Measurements from ENCODE around the gene FOXN4. TPM values are rescaled to one million over a fixed set of nuclear protein-coding genes. Genes with fewer than 3 reads are reported as not detected.

Gene FOXN4
- total RNA-seq, 1 donor from 2014 or later = not detected

DNA sequence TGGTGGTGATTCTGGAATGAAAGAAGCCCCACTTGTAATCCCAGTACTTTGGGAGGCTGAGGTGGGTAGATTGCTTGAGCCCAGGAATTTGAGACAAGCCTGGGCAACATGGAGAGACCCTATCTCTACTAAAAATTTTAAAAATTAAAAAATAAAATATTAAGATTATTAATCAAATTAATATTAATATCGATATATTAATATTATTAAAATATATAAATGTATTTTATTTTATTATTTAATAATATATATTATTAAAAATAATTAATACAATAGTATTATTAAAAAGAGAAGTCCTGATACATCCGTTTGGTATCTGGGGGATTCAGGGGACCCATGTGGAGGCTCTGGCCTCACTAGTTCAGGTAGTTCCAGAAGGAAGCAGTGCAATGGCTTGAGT, 68.7 kb downstream of the FOXN4 start:
- Histone ChIP-seq H3K27me3 (no peaks in the 10 kb centered on the region), H3K27ac (no peak overlapping the region), H3K4me3 (no peak overlapping the region), H3K36me3 (peaks cover 49 to 95% of the 10 kb centered on the region in 2 donors), H3K4me1 (no peaks in the 10 kb centered on the region), H3K9me3 (no peaks in the 10 kb centered on the region)
- intact Hi-C loops (cut with DNase I) = no loop called here
- TF ChIP-seq CTCF (IDR thresholded peaks at IDR 0.05) = no peak
- no peak for DNase-seq (ENCODE audit: low spot score in 2 of 2)

GRCh38 chr12:109239691-109240090, 69.4 kb downstream of the FOXN4 start:
- H3K9me3 ChIP-seq = no peaks in the 10 kb centered on the region
- no peak overlapping the region for H3K27ac ChIP-seq
- no peak overlapping the region for H3K4me3 ChIP-seq
- intact Hi-C loops (cut with DNase I) = no loop called here
- no peaks in the 10 kb centered on the region for H3K27me3 ChIP-seq
- H3K4me1 ChIP-seq = no peaks in the 10 kb centered on the region
- H3K36me3 ChIP-seq = peaks cover 46 to 95% of the 10 kb centered on the region in 2 donors
- no peak for DNase-seq (ENCODE audit: low spot score in 2 of 2)
- TF ChIP-seq CTCF (IDR thresholded peaks at IDR 0.05) = no peak

DNA sequence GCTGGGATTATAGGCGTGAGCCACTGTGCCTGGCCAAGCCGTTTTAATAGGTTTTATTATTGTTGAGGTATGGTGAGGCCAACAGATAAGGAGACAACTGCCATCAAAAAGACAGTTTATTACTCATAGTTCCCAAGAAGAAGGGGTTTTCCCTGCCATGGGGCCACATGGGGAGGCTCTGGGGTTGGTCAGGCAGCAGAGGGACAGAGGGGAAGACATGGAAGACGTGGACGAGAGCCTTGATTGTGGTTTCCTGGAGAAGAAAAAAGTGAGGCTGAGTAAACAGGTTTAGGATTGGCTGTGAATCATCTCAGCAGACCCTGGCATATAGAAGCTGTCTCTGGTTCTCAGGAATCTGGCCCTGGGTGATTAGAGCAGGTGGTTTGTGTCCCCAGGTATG, 69.9 kb downstream of the FOXN4 start:
- no peaks in the 10 kb centered on the region for H3K4me1 ChIP-seq
- TF ChIP-seq CTCF (IDR thresholded peaks at IDR 0.05) = no peak
- H3K27ac ChIP-seq = no peak overlapping the region
- no peak overlapping the region for H3K4me3 ChIP-seq
- H3K27me3 ChIP-seq = no peaks in the 10 kb centered on the region
- H3K9me3 ChIP-seq = no peaks in the 10 kb centered on the region
- intact Hi-C loops (cut with DNase I) = no loop called here
- no peak for DNase-seq (ENCODE audit: low spot score in 2 of 2)
- H3K36me3 ChIP-seq = peaks cover 42 to 94% of the 10 kb centered on the region in 2 donors

- Histone ChIP-seq H3K9me3 (no peaks in the 10 kb centered on the region), H3K4me1 (no peaks in the 10 kb centered on the region), H3K27ac (no peak overlapping the region), H3K4me3 (no peak overlapping the region), H3K36me3 (peaks cover 46 to 93% of the 10 kb centered on the region in 2 donors), H3K27me3 (no peaks in the 10 kb centered on the region)
- no peak for DNase-seq (ENCODE audit: low spot score in 2 of 2)
- TF ChIP-seq CTCF (IDR thresholded peaks at IDR 0.05) = no peak
- intact Hi-C loops (cut with DNase I) = no loop called here
Measured at GRCh38 chr12:109236257-109236656, 72.8 kb downstream of the FOXN4 start.

DNA sequence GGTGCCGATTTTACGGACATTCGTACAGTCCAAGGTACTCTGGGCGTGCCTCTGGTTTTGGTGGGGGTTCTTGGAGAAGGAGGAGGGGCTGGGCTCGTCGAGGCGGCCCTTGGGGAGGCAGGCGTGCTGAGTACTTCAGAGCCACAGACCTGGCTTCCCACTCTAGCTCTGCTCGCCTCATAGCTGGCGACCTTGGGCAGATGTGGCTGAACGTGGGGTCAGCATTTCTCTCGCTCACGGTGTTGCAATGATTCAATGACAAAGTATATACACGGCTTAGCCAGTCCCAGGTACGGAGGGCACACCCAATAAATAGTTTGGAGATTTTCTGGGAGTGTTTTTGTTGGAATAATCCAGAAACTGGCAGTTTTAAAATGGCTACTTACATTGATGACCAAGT, 75.1 kb downstream of the FOXN4 start:
- intact Hi-C loops (cut with DNase I) = no loop called here
- no peak for TF ChIP-seq CTCF (IDR thresholded peaks at IDR 0.05)
- H3K9me3 ChIP-seq = no peaks in the 10 kb centered on the region
- no peak overlapping the region for H3K4me3 ChIP-seq
- no peak overlapping the region for H3K27ac ChIP-seq
- H3K27me3 ChIP-seq = no peaks in the 10 kb centered on the region
- H3K36me3 ChIP-seq = peaks cover 40 to 96% of the 10 kb centered on the region in 2 donors
- DNase-seq (ENCODE audit: low spot score in 2 of 2) = no peak
- H3K4me1 ChIP-seq = no peaks in the 10 kb centered on the region

GRCh38 chr12:109232731-109233130, 76.4 kb downstream of the FOXN4 start:
- Histone ChIP-seq H3K36me3 (peaks cover 40 to 98% of the 10 kb centered on the region in 2 donors), H3K9me3 (no peaks in the 10 kb centered on the region), H3K27me3 (no peaks in the 10 kb centered on the region), H3K4me1 (no peaks in the 10 kb centered on the region), H3K27ac (no peak overlapping the region), H3K4me3 (no peak overlapping the region)
- no peak for DNase-seq (ENCODE audit: low spot score in 2 of 2)
- TF ChIP-seq CTCF (IDR thresholded peaks at IDR 0.05) = no peak
- intact Hi-C loops (cut with DNase I) = no loop called here
